CD14-positive monocyte (primary cell): Measurements from ENCODE around the gene TRPM8. TPM values are rescaled to one million over a fixed set of nuclear protein-coding genes. Genes with fewer than 3 reads are reported as not detected.

Experiments
- DNase-seq, 3 donors: peaks; one replicate each; pipeline ENCODE4 v3.0.0-alpha.2; 2011 to 2022
- H2AFZ ChIP-seq: 2 replicates; pipeline ENCODE4 v1.6.0; 2012; ENCODE audit warnings: mild to moderate bottlenecking, low read depth, low read length, inconsistent platforms; ENCODE audit not compliant: insufficient read depth, poor library complexity, severe bottlenecking
- H3K27ac ChIP-seq, 2 donors: 1 replicate in 1 of 2; 2 replicates in 1 of 2; pipeline ENCODE4 v1.5.1; 2012 to 2013; ENCODE audit warnings: low read length in 2 of 2, control low read depth in 1 of 2, inconsistent platforms in 1 of 2, low read depth in 1 of 2, mild to moderate bottlenecking in 1 of 2
- H3K27me3 ChIP-seq, 2 donors: one replicate each; pipeline versions ENCODE4 v1.6.0 to v1.6.1; 2011 to 2013; ENCODE audit warnings: low read length in 2 of 2; ENCODE audit not compliant: control insufficient read depth in 2 of 2, insufficient read depth in 2 of 2
- H3K36me3 ChIP-seq, 2 donors: replicated peaks in 1 of 2; 1 replicate in 1 of 2; 2 replicates in 1 of 2; pipeline versions ENCODE4 v1.5.1 to v1.6.1; 2012 to 2013; ENCODE audit warnings: low read length in 2 of 2, control low read depth in 1 of 2, inconsistent platforms in 1 of 2, mild to moderate bottlenecking in 1 of 2; ENCODE audit not compliant: insufficient read depth in 2 of 2, control insufficient read depth in 1 of 2
- H3K4me1 ChIP-seq, 2 donors: 1 replicate in 1 of 2; 2 replicates in 1 of 2; pipeline versions ENCODE4 v1.5.1 to v1.6.1; 2012 to 2013; ENCODE audit warnings: low read length in 2 of 2, control low read depth in 1 of 2, inconsistent platforms in 1 of 2, mild to moderate bottlenecking in 1 of 2, moderate library complexity in 1 of 2; ENCODE audit not compliant: insufficient read depth in 2 of 2, control insufficient read depth in 1 of 2
- H3K4me2 ChIP-seq: replicated peaks from 2 replicates; pipeline ENCODE3; 2012; ENCODE audit warnings: low read length, moderate library complexity, mild to moderate bottlenecking; ENCODE audit not compliant: poor library complexity, severe bottlenecking; ENCODE audit errors: extremely low read depth
- H3K4me3 ChIP-seq, 3 experiments: fragments of 200-600 bp in 1 of 3; sonication (generic) in 1 of 3; replicated peaks in 1 of 3; 1 replicate in 2 of 3; 2 replicates in 1 of 3; pipeline ENCODE4 v1.5.1; 2011 to 2013; ENCODE audit warnings: low read length in 3 of 3, mild to moderate bottlenecking in 3 of 3, control low read depth in 2 of 3, low read depth in 2 of 3, inconsistent platforms in 1 of 3, moderate library complexity in 1 of 3
- H3K79me2 ChIP-seq: 2 replicates; pipeline ENCODE4 v1.6.0; 2012; ENCODE audit warnings: mild to moderate bottlenecking, control low read depth, inconsistent platforms, low read length, moderate library complexity; ENCODE audit not compliant: insufficient read depth
- H3K9ac ChIP-seq: 2 replicates; pipeline ENCODE4 v1.6.0; 2017; ENCODE audit warnings: low read length, mild to moderate bottlenecking; ENCODE audit not compliant: insufficient read depth, poor library complexity, severe bottlenecking
- H3K9me3 ChIP-seq, 2 donors: replicated peaks in 1 of 2; 1 replicate in 1 of 2; 2 replicates in 1 of 2; pipeline versions ENCODE4 v1.5.1 to v1.6.1; 2012 to 2013; ENCODE audit warnings: low read length in 2 of 2, control low read depth in 1 of 2; ENCODE audit not compliant: control insufficient read depth in 1 of 2, insufficient read depth in 1 of 2
- H4K20me1 ChIP-seq: 2 replicates; pipeline ENCODE4 v1.6.0; 2012; ENCODE audit warnings: mild to moderate bottlenecking, low read length, control low read depth, moderate library complexity; ENCODE audit not compliant: insufficient read depth
- H3K27ac Mint-ChIP-seq, 7 donors: one replicate each; pipeline ENCODE4 v1.8.0; 2020; ENCODE audit warnings: mild to moderate bottlenecking in 7 of 7, mixed read lengths in 7 of 7, moderate library complexity in 6 of 7, inconsistent platforms in 2 of 7
- H3K27me3 Mint-ChIP-seq, 3 donors: one replicate each; pipeline ENCODE4 v1.8.0; 2021 to 2022; ENCODE audit warnings: low read depth in 3 of 3, mild to moderate bottlenecking in 3 of 3, mixed read lengths in 3 of 3, moderate library complexity in 3 of 3, inconsistent platforms in 1 of 3
- H3K36me3 Mint-ChIP-seq, 2 donors: one replicate each; pipeline ENCODE4 v1.8.0; 2020; ENCODE audit warnings: mixed read lengths in 2 of 2, inconsistent platforms in 1 of 2, mild to moderate bottlenecking in 1 of 2
- H3K4me1 Mint-ChIP-seq: one replicate; pipeline ENCODE4 v1.8.0; 2020; ENCODE audit warnings: mild to moderate bottlenecking, mixed read lengths
- H3K4me3 Mint-ChIP-seq, 2 donors: one replicate each; pipeline ENCODE4 v1.8.0; 2020; ENCODE audit warnings: mild to moderate bottlenecking in 2 of 2, mixed read lengths in 2 of 2, moderate library complexity in 1 of 2
- H3K9me3 Mint-ChIP-seq, 7 donors: one replicate each; pipeline ENCODE4 v1.8.0; 2020 to 2022; ENCODE audit warnings: mixed read lengths in 7 of 7, mild to moderate bottlenecking in 6 of 7, moderate library complexity in 6 of 7, inconsistent platforms in 2 of 7
- CTCF ChIP-seq: fragments of 200-600 bp; IDR thresholded peaks from one replicate; pipeline ENCODE4 v1.8.0; 2022; ENCODE audit warnings: antibody characterized with exemption, mild to moderate bottlenecking
- WGBS: methylation state at CpG from one replicate; pipeline ENCODE4 v1.1.5; 2013; ENCODE audit warnings: missing lambda C conversion rate; ENCODE audit not compliant: insufficient coverage; 5-methylcytosine and 5-hydroxymethylcytosine counted together
- intact Hi-C, 2 donors: fragments of 100-400 bp; cut with micrococcal nuclease; formaldehyde crosslinking; loops; one replicate each; pipeline versions ENCODE4 v1.15.0 to v1.15.1; 2023
- polyA plus RNA-seq, 3 donors: library from polyadenylated mRNA; depleted of rRNA in 1 of 3; unstranded in 2 of 3; stranded (reverse) in 1 of 3; fragments of 300-500 nt in 2 of 3; fragments of >200 nt in 1 of 3; fragmentation: Illumina TruSeq in 2 of 3; gene quantifications; 1 replicate in 2 of 3; 2 replicates in 1 of 3; pipeline ENCODE4 v1.2.3, GENCODE V29; 2012 to 2021

Gene TRPM8
- polyA plus RNA-seq, 3 donors = not detected

GRCh38 chr2:234051374-234052070 is 134.3 kb downstream of the TRPM8 start:
- no peaks in the 10 kb centered on the region for H4K20me1 ChIP-seq
- DNase-seq = no peak
- H3K9me3 ChIP-seq = no peaks in the 10 kb centered on the region
- 100% methylated on average over 1 of the region's 4 CpGs for WGBS
- H3K27ac Mint-ChIP-seq = no peak overlapping the region
- no peaks in the 10 kb centered on the region for H3K27me3 ChIP-seq
- no peak overlapping the region for H3K9ac ChIP-seq
- no peak overlapping the region for H3K27ac ChIP-seq
- peaks cover 0 to 5% (median 2%) of the 10 kb centered on the region in 7 donors for H3K9me3 Mint-ChIP-seq
- H3K27me3 Mint-ChIP-seq = peaks cover 5 to 7% (median 7%) of the 10 kb centered on the region in 3 donors
- H3K4me1 ChIP-seq = no peaks in the 10 kb centered on the region
- H3K4me3 Mint-ChIP-seq = no peak overlapping the region
- no peak for TF ChIP-seq CTCF
- H3K4me2 ChIP-seq = no peak overlapping the region
- H3K36me3 Mint-ChIP-seq = no peaks in the 10 kb centered on the region
- intact Hi-C loops = no loop called here
- no peaks in the 10 kb centered on the region for H3K4me1 Mint-ChIP-seq
- no peak overlapping the region for H3K4me3 ChIP-seq
- H3K36me3 ChIP-seq = no peaks in the 10 kb centered on the region
- no peaks in the 10 kb centered on the region for H3K79me2 ChIP-seq
- no peak overlapping the region for H2AFZ ChIP-seq

- DNase-seq = no peak
- H3K36me3 ChIP-seq = no peaks in the 10 kb centered on the region
- Mint-ChIP-seq H3K9me3 (peaks cover 0 to 5% (median 2%) of the 10 kb centered on the region in 7 donors), H3K4me3 (no peak overlapping the region), H3K4me1 (no peaks in the 10 kb centered on the region), H3K36me3 (no peaks in the 10 kb centered on the region), H3K27me3 (peaks cover 12 to 15% (median 14%) of the 10 kb centered on the region in 3 donors), H3K27ac (no peak overlapping the region)
- no peak for TF ChIP-seq CTCF
- no peaks in the 10 kb centered on the region for H3K79me2 ChIP-seq
- no peaks in the 10 kb centered on the region for H4K20me1 ChIP-seq
- no peak overlapping the region for H3K4me2 ChIP-seq
- H2AFZ ChIP-seq = no peak overlapping the region
- H3K27ac ChIP-seq = no peak overlapping the region
- intact Hi-C loops = no loop called here
- H3K9me3 ChIP-seq = no peaks in the 10 kb centered on the region
- H3K4me1 ChIP-seq = no peaks in the 10 kb centered on the region
- no peak overlapping the region for H3K4me3 ChIP-seq
- 100% methylated on average over 1 of the region's 4 CpGs for WGBS
- H3K9ac ChIP-seq = no peak overlapping the region
- H3K27me3 ChIP-seq = no peaks in the 10 kb centered on the region
These were observed 141.7 kb downstream of the TRPM8 start for GRCh38 chr2:234058881-234059280.
